ENCODE data around the gene ELK4. TPM values are rescaled to one million over a fixed set of nuclear protein-coding genes. Genes with fewer than 3 reads are reported as not detected.

ELK4 gene
- total and polyA plus RNA-seq, 2 experiments from 2014 or later, result 1.8 to 9.1 TPM

DNA sequence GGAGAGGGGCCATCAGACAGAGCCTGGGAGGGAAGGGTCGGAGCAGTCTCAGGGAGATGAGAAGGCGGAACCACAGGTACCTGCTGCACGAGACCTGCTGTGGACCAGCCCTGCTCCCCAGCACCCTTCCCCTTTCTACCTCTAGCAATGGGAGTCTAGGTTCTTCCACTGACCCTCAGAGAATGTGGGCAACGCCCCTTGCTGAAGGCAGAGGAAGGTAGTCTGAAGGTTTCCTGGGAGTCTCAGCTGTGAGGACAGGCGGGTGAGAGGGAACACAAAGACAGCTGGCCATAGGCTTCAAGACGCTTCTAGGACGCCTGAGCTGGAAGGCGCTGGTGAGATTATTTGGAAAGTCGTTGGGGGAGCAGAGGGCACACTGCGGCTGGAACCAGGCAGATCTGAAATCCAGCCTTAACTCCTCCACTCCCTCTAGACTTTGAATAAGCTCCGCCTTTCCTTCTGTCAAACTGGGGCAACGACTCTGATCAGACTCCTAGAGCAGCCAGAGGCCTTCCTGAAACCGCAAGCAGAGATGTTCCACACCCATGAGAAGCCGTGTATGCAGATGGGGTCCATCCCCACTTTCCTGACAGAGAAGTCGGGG lies 30.4 kb upstream of the ELK4 start:
- H3K27ac ChIP-seq, result no peak overlapping the region
- TF ChIP-seq, protein P1, sequence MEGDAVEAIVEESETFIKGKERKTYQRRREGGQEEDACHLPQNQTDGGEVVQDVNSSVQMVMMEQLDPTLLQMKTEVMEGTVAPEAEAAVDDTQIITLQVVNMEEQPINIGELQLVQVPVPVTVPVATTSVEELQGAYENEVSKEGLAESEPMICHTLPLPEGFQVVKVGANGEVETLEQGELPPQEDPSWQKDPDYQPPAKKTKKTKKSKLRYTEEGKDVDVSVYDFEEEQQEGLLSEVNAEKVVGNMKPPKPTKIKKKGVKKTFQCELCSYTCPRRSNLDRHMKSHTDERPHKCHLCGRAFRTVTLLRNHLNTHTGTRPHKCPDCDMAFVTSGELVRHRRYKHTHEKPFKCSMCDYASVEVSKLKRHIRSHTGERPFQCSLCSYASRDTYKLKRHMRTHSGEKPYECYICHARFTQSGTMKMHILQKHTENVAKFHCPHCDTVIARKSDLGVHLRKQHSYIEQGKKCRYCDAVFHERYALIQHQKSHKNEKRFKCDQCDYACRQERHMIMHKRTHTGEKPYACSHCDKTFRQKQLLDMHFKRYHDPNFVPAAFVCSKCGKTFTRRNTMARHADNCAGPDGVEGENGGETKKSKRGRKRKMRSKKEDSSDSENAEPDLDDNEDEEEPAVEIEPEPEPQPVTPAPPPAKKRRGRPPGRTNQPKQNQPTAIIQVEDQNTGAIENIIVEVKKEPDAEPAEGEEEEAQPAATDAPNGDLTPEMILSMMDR (IDR thresholded peaks at IDR 0.05; ENCODE audit: low read depth, low read length), result no peak
- no peak overlapping the region for H3K4me3 ChIP-seq
- H3K4me1 ChIP-seq (ENCODE audit: low read depth), result no peaks in the 10 kb centered on the region
- no peaks in the 10 kb centered on the region for H3K36me3 ChIP-seq
- H3K9me3 ChIP-seq (ENCODE audit: low read depth), result no peaks in the 10 kb centered on the region
- no peaks in the 10 kb centered on the region for H3K27me3 ChIP-seq
- no peak for DNase-seq (ENCODE audit: low read depth in 1 of 2, low spot score in 1 of 2)

DNA sequence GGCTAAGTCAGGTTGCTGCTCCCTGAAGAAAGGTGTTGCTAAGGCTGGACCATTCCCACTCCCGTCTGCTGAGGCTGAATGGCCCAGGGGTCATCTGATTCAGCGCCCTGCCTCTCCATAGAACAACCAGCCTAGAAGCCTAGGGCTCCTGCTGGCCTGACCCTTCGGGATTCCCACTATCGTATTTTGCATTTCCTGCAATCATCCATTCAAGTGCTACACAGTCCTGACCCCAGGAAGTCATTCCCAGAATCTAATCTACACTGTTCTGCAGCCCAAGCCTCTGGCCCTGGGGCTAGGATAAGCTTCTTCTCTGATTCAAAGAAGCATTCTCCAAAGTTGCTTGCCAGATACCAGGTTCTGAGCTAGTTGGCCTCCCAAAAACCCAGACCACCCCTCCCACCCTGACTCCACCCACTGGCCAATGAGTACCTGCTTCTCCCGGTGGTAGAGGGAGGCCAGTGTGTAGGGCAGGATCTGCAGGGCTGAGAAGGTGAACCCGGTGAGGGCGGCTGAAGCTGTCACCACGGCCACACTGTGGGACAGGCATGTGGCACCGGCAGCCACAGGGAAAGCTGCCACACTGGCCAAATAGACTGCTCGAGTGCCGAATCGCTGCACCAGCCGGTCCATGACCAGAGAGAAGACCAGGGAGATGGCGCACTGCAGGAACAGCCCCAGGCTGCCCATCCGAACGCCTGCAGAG lies 29.8 kb upstream of the ELK4 start:
- H3K27ac ChIP-seq, result no peak overlapping the region
- no peaks in the 10 kb centered on the region for H3K36me3 ChIP-seq
- TF ChIP-seq, protein P1 (IDR thresholded peaks at IDR 0.05; ENCODE audit: low read depth, low read length), result no peak
- no peaks in the 10 kb centered on the region for H3K27me3 ChIP-seq
- no peaks in the 10 kb centered on the region for H3K9me3 ChIP-seq (ENCODE audit: low read depth)
- no peaks in the 10 kb centered on the region for H3K4me1 ChIP-seq (ENCODE audit: low read depth)
- DNase-seq (ENCODE audit: low read depth in 1 of 2, low spot score in 1 of 2), result no peak
- H3K4me3 ChIP-seq, result no peak overlapping the region

DNA sequence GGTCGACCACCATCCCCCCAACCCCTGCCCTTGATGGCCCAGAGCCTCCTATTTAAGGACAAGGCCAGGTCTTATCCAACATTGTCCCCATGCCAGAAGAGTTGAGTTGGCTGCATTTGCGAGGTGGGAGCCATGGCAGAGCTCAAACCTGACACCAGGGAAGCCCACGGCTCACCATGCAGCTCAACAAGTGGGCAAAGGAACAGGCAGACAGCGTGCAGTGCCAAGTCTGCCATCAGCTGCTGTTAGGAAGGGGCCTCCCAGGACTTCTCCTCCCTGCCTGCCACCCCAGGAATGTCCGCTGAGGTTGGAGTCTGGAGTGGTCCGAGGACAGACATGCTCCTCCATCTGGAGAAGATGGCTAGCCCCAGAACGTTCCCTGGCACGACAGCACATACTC lies 28.6 kb upstream of the ELK4 start:
- H3K9me3 ChIP-seq (ENCODE audit: low read depth), result no peaks in the 10 kb centered on the region
- DNase-seq (ENCODE audit: low read depth in 1 of 2, low spot score in 1 of 2), result no peak
- H3K27me3 ChIP-seq, result no peaks in the 10 kb centered on the region
- TF ChIP-seq, protein P1 (IDR thresholded peaks at IDR 0.05; ENCODE audit: low read depth, low read length), result no peak
- no peak overlapping the region for H3K4me3 ChIP-seq
- no peaks in the 10 kb centered on the region for H3K4me1 ChIP-seq (ENCODE audit: low read depth)
- no peaks in the 10 kb centered on the region for H3K36me3 ChIP-seq
- H3K27ac ChIP-seq, result no peak overlapping the region

DNA sequence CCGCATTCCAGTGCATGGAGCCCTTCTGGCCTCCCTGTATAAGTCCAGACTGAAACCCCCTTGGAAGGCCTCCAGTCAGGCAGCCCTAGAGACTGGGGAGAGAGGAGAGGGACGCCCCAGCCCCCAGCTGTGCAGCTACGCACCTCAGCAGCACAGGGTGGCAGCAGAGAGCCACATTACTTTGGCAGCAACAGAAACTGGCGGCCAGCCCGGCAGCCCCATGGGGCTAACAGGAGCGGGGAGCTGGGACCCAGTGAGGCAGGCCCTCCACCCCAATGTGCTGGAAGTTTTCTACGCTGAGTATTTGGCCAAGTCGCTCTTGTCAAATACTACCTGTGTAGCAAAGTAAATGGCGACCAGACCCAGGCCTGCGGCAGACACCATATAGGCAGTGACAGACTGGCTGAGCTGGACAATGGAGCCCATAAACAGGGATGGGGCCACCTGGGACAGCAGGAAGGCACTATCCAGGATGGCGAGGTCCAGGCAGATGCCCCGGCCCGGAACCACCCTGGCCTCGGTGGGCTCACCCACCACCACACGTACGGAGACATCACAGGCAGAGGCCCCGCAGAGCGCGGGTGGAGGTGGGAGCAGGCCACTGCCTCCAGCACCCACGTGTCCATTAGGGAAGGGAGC lies 27.3 kb upstream of the ELK4 start:
- Histone ChIP-seq H3K4me3 (no peak overlapping the region), H3K4me1 (ENCODE audit: low read depth) (no peaks in the 10 kb centered on the region), H3K9me3 (ENCODE audit: low read depth) (no peaks in the 10 kb centered on the region), H3K27me3 (no peaks in the 10 kb centered on the region), H3K36me3 (no peaks in the 10 kb centered on the region), H3K27ac (no peak overlapping the region)
- TF ChIP-seq, protein P1 (IDR thresholded peaks at IDR 0.05; ENCODE audit: low read depth, low read length), result peak; percentile 94
- DNase-seq (ENCODE audit: low read depth in 1 of 2, low spot score in 1 of 2), result peak; percentile 76 to 85

DNA sequence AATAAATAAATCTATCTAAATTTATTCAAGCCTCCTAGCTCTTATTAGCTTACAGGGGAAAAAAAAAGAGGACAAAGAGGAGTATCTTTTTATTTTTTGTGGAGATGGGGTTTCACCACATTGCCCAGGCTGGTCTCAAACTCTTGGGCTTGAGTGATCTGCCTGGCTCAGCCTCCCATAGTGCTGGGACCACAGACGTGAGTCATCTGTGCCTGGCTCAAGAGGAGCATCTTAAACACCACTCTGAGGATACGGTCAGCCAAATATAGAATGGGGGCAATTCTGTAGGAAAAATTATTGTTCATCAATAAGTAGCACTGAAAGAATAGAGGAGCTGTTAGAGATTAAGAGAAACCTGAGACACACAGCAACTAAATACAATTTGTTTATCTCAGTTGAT lies 24.4 kb upstream of the ELK4 start:
- H3K4me3 ChIP-seq, result no peak overlapping the region
- H3K9me3 ChIP-seq (ENCODE audit: low read depth), result no peaks in the 10 kb centered on the region
- no peaks in the 10 kb centered on the region for H3K4me1 ChIP-seq (ENCODE audit: low read depth)
- no peaks in the 10 kb centered on the region for H3K27me3 ChIP-seq
- TF ChIP-seq, protein P1 (IDR thresholded peaks at IDR 0.05; ENCODE audit: low read depth, low read length), result no peak
- no peaks in the 10 kb centered on the region for H3K36me3 ChIP-seq
- no peak overlapping the region for H3K27ac ChIP-seq
- no peak for DNase-seq (ENCODE audit: low read depth in 1 of 2, low spot score in 1 of 2)
